Activated CD4-positive, CD25-positive, alpha-beta regulatory T cell treated with anti-CD3 and anti-CD28 coated beads, Interleukin-2, amount 50 U/mL, for 24 hours (primary cell): Measurements from ENCODE around the gene SUSD4.

Experiments used
- ATAC-seq, 2 donors: fragments of 150-1000 bp; cut with Tn5 transposase; one replicate each; pipeline ENCODE4 v1.10.0; 2021; ENCODE audit warnings: mild to moderate bottlenecking in 1 of 2, moderate library complexity in 1 of 2

Gene SUSD4

GRCh38 chr1:223248001-223248769 lies 115.8 kb downstream of the SUSD4 start:
- ATAC-seq, result peak in 1 of 2 donors; percentile 3

GRCh38 chr1:223246476-223247112 lies 117.4 kb downstream of the SUSD4 start:
- no peak for ATAC-seq

- ATAC-seq, result no peak
Observed at GRCh38 chr1:223245983-223246382, 118.0 kb downstream of the SUSD4 start.

- no peak for ATAC-seq
Observed at GRCh38 chr1:223245411-223245810, 118.6 kb downstream of the SUSD4 start.

GRCh38 chr1:223244366-223245103 lies 119.4 kb downstream of the SUSD4 start:
- peak; percentile 91 to 93 for ATAC-seq

- no peak for ATAC-seq
Observed at GRCh38 chr1:223243441-223244050, 120.4 kb downstream of the SUSD4 start.

- no peak for ATAC-seq
Observed at GRCh38 chr1:223242971-223243370, 121.0 kb downstream of the SUSD4 start.

- ATAC-seq, result no peak
Observed at GRCh38 chr1:223242382-223242955, 121.5 kb downstream of the SUSD4 start.

GRCh38 chr1:223240122-223240521 lies 123.9 kb downstream of the SUSD4 start:
- no peak for ATAC-seq

GRCh38 chr1:223235091-223235490 lies 128.9 kb downstream of the SUSD4 start:
- no peak for ATAC-seq

GRCh38 chr1:223234534-223234933 lies 129.4 kb downstream of the SUSD4 start:
- ATAC-seq, result no peak

- no peak for ATAC-seq
Observed at GRCh38 chr1:223234170-223234514, 129.8 kb downstream of the SUSD4 start.

GRCh38 chr1:223233410-223234169 lies 130.4 kb downstream of the SUSD4 start:
- peak; percentile 61 to 72 for ATAC-seq

- ATAC-seq, result peak in 1 of 2 donors; percentile 2
Observed at GRCh38 chr1:223233019-223233409, 131.0 kb downstream of the SUSD4 start.

GRCh38 chr1:223231581-223231980 lies 132.4 kb downstream of the SUSD4 start:
- no peak for ATAC-seq

- no peak for ATAC-seq
Observed at GRCh38 chr1:223231011-223231572, 132.9 kb downstream of the SUSD4 start.

- ATAC-seq, result peak; percentile 51 to 55
Observed at GRCh38 chr1:223230161-223230881, 133.7 kb downstream of the SUSD4 start.

- ATAC-seq, result peak; percentile 4 to 10
Observed at GRCh38 chr1:223229756-223230155, 134.2 kb downstream of the SUSD4 start.

GRCh38 chr1:223228931-223229528 lies 134.9 kb downstream of the SUSD4 start:
- no peak for ATAC-seq

- no peak for ATAC-seq
Observed at GRCh38 chr1:223228201-223228600, 135.8 kb downstream of the SUSD4 start.
